Measurements from ENCODE around the gene BACE2. TPM values are rescaled to one million over a fixed set of nuclear protein-coding genes. Genes with fewer than 3 reads are reported as not detected.

The BACE2 gene
- total and polyA plus RNA-seq, 2 of the 13 experiments (the other 11 are each of a cell fraction or from before 2014, with no cell fraction given) = 0.07 to 0.11 TPM

- TF ChIP-seq NFE2L2 (IDR thresholded peaks at IDR 0.05; ENCODE audit: low read length) (peak; percentile 61; the same call in 1 of the 2 replicates), TEAD3 (CRISPR knock-in tag; optimal IDR thresholded peaks at IDR 0.05; ENCODE audit: borderline replicate concordance) (peak; percentile 55), GPBP1L1 (CRISPR knock-in tag; IDR thresholded peaks at IDR 0.05) (no peak), MED1 (CRISPR knock-in tag; IDR thresholded peaks at IDR 0.05) (no peak), THAP11 (CRISPR knock-in tag; IDR thresholded peaks at IDR 0.05) (0 out of 2 replicates have a peak, but pooled peaks have one; percentile 19), ZNF552 (CRISPR knock-in tag; IDR thresholded peaks at IDR 0.05; ENCODE audit: borderline replicate concordance) (no peak), CEBPG (CRISPR knock-in tag; IDR thresholded peaks at IDR 0.05) (peak; percentile 31), XRCC5 (optimal IDR thresholded peaks at IDR 0.05; ENCODE audit: low read length) (no peak), ARID5B (CRISPR knock-in tag; IDR thresholded peaks at IDR 0.05) (0 out of 2 replicates have a peak, but pooled peaks have one; percentile 14), BCL6 (CRISPR knock-in tag; IDR thresholded peaks at IDR 0.05) (peak; percentile 50; the same call in 1 of the 2 replicates), ZNF761 (CRISPR knock-in tag; conservative IDR thresholded peaks at IDR 0.05) (no peak), HOXA3 (CRISPR knock-in tag; IDR thresholded peaks at IDR 0.05) (no peak), SMC3 (IDR thresholded peaks at IDR 0.05; ENCODE audit: low read length) (peak; percentile 97), MYNN (CRISPR knock-in tag; IDR thresholded peaks at IDR 0.05; ENCODE audit: low read depth) (no peak)
Observed at GRCh38 chr21:41283211-41283818, 115.4 kb downstream of the BACE2 start (continued).
